Astrocyte of the spinal cord (primary cell): Measurements from ENCODE around the gene PRAMEF18.
"Not testable (repeated sequence)": the region's sequence is repeated elsewhere in the genome, so short reads cannot be mapped to it uniquely, and the experiment has no call there.

ENCODE experiments used
- DNase-seq: peaks from one replicate; pipeline ENCODE4 v3.0.0; 2011; ENCODE audit warnings: low read depth, low spot score
- H3K4me3 ChIP-seq: 2 replicates; pipeline ENCODE4 v1.5.1; 2011; ENCODE audit warnings: low read depth, mild to moderate bottlenecking, low read length, moderate library complexity
- in situ Hi-C: cut with HindIII; loops from 2 replicates; pipeline ENCODE4 v1.10.0; 2017; ENCODE audit warnings: low sequenced_read_pairs
- TF ChIP-seq, protein P1 (sequence below): IDR thresholded peaks from 2 replicates; pipeline ENCODE4 v1.5.1; 2012; ENCODE audit warnings: low read depth, mild to moderate bottlenecking, low read length, inconsistent platforms

Gene PRAMEF18

DNA sequence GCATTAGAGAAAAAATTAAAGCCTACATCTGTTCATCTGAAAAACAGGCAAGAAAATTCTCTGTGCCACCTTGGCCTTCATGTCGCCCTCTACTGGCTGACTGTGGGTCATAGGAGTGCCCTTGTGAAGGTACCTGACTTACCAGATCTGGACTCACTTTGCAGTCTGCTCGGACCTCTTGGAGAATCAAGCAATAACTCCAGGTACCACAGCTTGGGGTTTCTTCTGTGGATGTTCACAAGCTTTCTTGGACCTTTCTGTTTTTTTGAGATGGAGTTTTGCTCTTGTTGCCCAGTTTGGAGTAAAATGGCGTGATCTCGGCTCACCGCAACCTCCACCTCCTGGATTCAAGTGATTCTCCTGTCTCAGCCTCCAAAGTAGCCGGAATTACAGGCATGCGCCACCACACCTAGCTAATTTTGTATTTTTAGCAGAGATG is 2.4 kb upstream of the PRAMEF18 start:
- no peak for DNase-seq
- TF ChIP-seq, protein P1, sequence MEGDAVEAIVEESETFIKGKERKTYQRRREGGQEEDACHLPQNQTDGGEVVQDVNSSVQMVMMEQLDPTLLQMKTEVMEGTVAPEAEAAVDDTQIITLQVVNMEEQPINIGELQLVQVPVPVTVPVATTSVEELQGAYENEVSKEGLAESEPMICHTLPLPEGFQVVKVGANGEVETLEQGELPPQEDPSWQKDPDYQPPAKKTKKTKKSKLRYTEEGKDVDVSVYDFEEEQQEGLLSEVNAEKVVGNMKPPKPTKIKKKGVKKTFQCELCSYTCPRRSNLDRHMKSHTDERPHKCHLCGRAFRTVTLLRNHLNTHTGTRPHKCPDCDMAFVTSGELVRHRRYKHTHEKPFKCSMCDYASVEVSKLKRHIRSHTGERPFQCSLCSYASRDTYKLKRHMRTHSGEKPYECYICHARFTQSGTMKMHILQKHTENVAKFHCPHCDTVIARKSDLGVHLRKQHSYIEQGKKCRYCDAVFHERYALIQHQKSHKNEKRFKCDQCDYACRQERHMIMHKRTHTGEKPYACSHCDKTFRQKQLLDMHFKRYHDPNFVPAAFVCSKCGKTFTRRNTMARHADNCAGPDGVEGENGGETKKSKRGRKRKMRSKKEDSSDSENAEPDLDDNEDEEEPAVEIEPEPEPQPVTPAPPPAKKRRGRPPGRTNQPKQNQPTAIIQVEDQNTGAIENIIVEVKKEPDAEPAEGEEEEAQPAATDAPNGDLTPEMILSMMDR, result no peak
- in situ Hi-C loops, result no loop called here
- H3K4me3 ChIP-seq, result no peak overlapping the region

DNA sequence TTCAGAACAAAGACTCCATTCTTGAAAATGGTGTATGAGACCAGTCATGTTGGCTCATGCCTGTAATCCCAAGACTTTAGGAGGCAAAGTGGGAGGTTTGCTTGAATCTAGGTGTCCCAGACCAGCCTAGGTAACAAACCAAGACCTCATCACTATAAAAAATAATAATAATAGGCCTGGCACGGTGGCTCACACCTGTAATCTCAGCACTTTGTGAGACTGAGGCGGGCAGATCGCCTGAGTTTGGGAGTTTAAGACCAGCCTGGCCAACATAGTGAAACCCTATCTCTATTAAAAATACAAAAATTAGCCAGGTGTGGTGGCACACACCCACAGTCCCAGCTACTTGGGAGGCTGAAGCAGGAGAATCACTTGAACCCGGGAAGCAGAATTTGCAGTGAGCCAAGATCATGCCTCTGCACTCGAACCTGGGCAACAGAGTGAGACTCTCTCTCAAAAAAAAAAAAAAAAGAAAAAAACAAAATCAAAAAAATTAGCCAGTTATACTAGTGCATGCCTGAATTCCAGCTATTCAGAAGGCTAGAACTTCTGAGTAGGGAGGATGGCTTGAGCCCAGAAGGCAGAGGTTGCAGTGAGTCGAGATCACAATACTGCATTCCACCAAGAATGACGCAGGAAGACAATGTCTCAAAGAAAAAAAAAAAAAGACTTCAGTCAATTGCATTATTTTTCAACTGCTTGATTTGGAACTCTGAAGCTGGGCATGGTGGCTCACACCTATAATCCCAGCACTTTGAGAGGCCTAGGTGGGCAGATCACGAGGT is 1.5 kb upstream of the PRAMEF18 start:
- DNase-seq, in situ Hi-C loops, H3K4me3 ChIP-seq: not testable (repeated sequence)

DNA sequence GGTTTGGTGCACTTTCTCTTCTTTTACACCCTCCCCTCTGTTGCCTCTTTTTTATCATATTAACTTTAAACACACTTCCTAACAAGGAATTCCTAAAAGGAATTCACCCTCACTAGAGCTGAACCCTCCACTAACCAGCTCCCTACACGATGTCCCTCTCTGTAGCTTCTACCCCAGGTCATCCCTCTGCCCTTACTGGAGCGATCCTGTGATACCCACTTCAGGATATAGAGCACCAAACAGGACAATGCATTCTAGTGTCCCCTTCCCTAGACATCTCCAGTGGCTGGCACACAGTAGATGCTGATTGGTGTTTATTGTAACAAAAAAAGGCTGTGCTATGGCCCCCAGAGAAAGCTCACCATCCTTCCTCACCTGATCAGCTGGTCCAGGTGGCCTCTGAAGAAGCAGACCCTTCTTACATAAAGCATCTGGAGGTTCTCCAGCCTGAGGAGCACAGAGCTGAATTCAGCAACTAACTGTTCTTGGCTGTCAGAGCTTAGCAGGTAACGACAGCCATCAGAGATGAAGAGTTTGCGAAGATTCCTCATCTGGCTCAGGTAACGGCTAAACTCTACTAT is 1.4 kb downstream of the PRAMEF18 start:
- DNase-seq, result no peak
- H3K4me3 ChIP-seq, result no peak overlapping the region
- TF ChIP-seq, protein P1, result no peak
- in situ Hi-C loops, result no loop called here

DNA sequence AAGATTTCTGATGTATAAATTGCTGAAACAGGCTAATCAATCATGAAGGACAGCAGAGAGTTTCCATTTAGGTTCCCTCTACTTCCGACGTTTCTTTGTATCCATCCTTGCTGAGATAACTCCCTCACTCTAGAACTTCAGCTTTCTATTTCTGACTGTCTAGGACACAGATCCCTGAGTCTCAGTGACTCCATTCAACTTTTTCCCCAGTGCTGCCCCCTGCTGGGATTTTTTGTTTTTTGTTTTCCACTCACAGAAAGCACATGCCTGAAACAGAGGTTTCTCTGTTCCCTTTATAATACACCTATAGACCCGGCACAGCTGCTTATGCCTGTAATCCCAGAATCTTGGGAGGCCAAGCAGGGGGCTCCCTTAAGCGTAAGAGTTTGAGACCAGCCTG is 3.2 kb downstream of the PRAMEF18 start:
- H3K4me3 ChIP-seq, in situ Hi-C loops, DNase-seq: not testable (repeated sequence)

DNA sequence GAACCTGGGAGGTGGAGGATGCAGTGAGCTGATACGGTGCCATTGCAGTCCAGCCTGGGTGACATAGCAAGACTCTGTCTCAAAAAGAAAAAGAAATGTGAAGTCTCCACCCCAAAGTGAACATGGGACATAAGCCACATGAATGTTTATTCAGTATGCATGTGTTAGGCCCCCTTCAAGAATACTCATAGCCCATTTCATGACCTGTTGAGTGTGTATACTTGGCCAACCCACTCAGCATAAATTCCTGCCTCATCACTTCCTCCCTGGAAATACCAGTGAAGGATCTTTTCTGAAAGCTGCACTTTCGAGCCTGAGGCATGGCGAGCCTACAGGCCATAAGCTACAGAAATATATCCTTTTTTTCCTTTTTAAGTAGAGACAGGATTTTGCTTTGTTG is 6.8 kb downstream of the PRAMEF18 start:
- H3K4me3 ChIP-seq, DNase-seq, in situ Hi-C loops: not testable (repeated sequence)

DNA sequence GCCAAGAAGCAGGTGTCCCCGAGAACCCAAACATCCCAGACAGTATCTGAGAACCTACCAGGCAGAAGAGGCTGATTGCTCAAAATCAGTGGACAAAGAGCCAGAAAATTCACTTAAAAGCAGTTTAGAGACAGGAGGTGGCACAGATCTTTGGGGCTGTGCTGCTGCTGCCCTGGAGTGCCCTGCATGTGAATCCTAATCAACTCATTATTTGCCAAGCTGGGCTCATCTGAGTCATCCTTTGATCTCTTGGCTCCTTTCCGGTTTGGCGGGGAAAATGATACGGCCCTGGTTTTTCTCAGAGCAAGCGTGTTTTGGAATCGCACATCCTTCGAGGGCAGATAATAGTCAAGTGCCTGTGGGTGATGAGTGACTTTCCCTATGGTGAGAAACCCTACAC is 9.3 kb downstream of the PRAMEF18 start:
- H3K4me3 ChIP-seq, in situ Hi-C loops, DNase-seq: not testable (repeated sequence)

DNA sequence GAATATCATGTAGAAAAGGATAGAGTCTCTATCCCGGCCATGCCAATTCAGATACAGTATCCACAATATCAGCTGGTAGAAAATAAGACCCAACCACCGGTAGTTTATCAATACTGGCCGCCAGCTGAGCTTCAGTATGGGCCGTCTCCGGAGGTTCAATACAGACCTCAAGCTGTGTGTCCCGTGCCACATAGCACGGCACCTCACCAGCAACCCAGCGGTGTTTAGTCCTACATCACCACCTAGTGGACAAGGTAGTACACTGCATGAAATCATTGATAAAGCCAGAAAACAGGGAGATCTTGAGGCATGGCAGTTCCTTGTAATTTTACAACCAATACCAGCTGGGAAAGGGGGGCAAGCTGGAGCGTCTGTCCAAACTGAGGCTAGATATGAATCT is 17.2 kb downstream of the PRAMEF18 start:
- H3K4me3 ChIP-seq, in situ Hi-C loops, DNase-seq: not testable (repeated sequence)

DNA sequence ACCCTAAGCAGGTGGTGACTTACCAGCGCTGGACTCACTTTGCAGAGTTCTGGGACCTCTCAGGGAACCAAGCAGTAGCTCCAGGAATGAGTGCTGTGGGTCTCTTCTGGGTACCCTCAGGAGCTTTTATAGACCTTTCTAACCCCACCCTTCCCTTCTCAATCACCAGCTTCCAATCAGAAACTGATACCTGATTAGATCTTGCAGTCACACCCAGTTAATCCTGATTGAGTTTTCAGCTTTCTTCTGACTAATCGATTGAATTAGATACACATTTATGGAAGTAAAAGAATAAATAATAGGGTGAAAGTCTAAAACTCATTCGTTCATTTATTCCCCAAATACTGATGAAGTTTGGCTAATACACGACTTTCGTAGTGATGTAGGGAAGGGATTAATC is 24.6 kb downstream of the PRAMEF18 start, which contains the start of gene PRAMEF13:
Gene PRAMEF13 (minus strand): TSS at position 101 of the 400 bp plus-strand sequence. CDS start 1,820 bp downstream, outside the sequence.
- in situ Hi-C loops, H3K4me3 ChIP-seq, DNase-seq: not testable (repeated sequence)
